DOHH2 (cell line): ENCODE data around the gene GFER.

ENCODE experiments used
- CTCF ChIP-seq: fragments of 200-600 bp; sonication (generic); IDR thresholded peaks from one replicate; pipeline ENCODE4 v1.5.1; 2014; ENCODE audit warnings: antibody characterized with exemption, mild to moderate bottlenecking, low read depth, low read length; ENCODE audit not compliant: poor library complexity, severe bottlenecking
- EZH2phosphoT487 ChIP-seq: fragments of 200-600 bp; sonication (generic); IDR thresholded peaks from 2 replicates; pipeline ENCODE4 v1.6.1; 2017; ENCODE audit warnings: borderline replicate concordance, mild to moderate bottlenecking, antibody characterized with exemption, low read length, moderate library complexity, mixed read lengths

GRCh38 chr16:2005646-2006045, 21.7 kb downstream of the GFER start:
- TF ChIP-seq CTCF = no peak
- TF ChIP-seq EZH2phosphoT487 = no peak
